ENCODE data around the gene ABCD4. TPM values are rescaled to one million over a fixed set of nuclear protein-coding genes. Genes with fewer than 3 reads are reported as not detected.

The ABCD4 gene
- total RNA-seq, 1 donor from 2014 or later = 113 TPM

DNA sequence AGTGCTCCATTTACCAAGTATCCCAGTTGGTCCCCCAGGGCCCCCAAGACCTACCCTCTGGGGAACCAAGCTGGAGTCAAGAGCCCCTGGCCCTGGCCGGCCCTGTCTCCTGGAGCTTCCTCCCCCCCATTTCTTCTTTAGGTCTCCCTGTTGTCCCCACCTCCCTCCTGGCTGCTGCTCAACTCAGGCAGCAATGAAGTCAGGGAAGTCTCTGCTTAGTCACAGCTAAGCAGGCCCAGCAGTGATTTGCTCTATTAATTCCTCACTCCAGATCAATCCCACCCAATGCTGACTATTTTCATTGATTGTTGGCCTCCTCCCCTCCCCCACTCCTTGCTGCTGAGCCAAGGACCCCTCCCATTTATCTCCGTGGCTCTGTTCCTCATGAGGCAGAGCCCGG is 35.1 kb downstream of the ABCD4 start:
- Mint-ChIP-seq H3K27me3 (ENCODE audit: low read depth) (peaks cover 7% of the 10 kb centered on the region), H3K27ac (no peak overlapping the region), H3K36me3 (no peaks in the 10 kb centered on the region), H3K4me1 (no peaks in the 10 kb centered on the region), H3K9me3 (no peaks in the 10 kb centered on the region), H3K4me3 (no peak overlapping the region)
- no peak for DNase-seq (ENCODE audit: low spot score in 2 of 2, unreplicated experiment in 2 of 2)
- TF ChIP-seq, protein P1, sequence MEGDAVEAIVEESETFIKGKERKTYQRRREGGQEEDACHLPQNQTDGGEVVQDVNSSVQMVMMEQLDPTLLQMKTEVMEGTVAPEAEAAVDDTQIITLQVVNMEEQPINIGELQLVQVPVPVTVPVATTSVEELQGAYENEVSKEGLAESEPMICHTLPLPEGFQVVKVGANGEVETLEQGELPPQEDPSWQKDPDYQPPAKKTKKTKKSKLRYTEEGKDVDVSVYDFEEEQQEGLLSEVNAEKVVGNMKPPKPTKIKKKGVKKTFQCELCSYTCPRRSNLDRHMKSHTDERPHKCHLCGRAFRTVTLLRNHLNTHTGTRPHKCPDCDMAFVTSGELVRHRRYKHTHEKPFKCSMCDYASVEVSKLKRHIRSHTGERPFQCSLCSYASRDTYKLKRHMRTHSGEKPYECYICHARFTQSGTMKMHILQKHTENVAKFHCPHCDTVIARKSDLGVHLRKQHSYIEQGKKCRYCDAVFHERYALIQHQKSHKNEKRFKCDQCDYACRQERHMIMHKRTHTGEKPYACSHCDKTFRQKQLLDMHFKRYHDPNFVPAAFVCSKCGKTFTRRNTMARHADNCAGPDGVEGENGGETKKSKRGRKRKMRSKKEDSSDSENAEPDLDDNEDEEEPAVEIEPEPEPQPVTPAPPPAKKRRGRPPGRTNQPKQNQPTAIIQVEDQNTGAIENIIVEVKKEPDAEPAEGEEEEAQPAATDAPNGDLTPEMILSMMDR (IDR thresholded peaks at IDR 0.05; ENCODE audit: unreplicated experiment) = no peak

DNA sequence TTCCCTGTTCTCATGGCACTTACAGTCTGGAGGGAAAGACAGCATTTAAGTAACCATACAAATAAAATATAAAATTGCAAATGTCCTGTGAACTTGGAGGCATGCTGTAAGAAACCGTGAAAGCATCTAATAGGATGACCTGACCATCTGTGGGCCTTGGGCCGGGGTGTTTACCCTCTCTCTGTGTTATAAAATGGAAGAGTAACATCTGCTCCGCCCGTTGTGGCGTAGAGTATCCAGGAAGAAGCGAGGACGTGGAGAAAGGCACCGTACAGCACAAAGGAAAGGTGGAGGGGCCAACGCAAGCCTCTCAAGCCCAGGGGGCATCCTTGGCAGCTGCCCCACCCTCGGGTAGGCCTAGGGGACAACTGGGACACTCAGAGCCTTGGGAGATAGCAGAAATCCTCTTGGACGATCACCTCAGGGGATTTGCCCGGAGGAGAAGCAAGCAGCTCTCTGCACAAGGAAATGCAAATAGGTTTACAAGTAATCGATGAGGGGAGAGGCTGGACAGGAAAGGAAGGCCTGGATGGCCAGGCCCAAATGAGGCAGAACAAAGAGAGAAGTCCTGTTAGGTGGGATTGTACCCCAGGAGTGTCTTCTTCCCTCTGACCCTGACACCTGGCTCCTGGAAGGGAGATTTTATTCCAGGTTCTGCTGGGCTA is 37.3 kb downstream of the ABCD4 start:
- TF ChIP-seq, protein P1 (IDR thresholded peaks at IDR 0.05; ENCODE audit: unreplicated experiment) = no peak
- no peak overlapping the region for H3K4me3 Mint-ChIP-seq
- no peak overlapping the region for H3K27ac Mint-ChIP-seq
- H3K36me3 Mint-ChIP-seq = no peaks in the 10 kb centered on the region
- peaks cover 3% of the 10 kb centered on the region for H3K4me1 Mint-ChIP-seq
- H3K27me3 Mint-ChIP-seq (ENCODE audit: low read depth) = peaks cover 6% of the 10 kb centered on the region
- H3K9me3 Mint-ChIP-seq = no peaks in the 10 kb centered on the region
- DNase-seq (ENCODE audit: low spot score in 2 of 2, unreplicated experiment in 2 of 2) = no peak

DNA sequence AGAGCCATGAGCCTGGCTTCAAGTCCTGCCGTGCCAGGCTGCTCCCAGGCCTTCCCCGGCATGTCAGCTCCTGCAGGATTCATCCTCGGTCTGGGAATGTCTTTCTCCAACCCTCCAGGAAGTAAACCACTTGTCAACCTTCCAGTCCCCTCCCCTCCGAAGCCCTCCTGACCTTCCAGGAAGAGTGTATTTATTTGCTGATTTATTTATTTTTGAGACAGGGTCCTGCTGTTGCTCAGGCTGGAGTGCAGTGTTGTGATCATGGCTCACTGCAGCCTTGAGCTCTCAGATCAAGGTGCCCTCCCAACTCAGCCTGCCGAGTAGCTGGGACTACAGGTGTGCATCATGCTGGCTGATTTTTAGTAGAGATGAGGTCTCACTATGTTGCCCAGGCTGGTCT is 38.8 kb downstream of the ABCD4 start:
- peaks cover 3% of the 10 kb centered on the region for H3K4me1 Mint-ChIP-seq
- TF ChIP-seq, protein P1 (IDR thresholded peaks at IDR 0.05; ENCODE audit: unreplicated experiment) = no peak
- no peaks in the 10 kb centered on the region for H3K36me3 Mint-ChIP-seq
- peaks cover 21% of the 10 kb centered on the region for H3K27me3 Mint-ChIP-seq (ENCODE audit: low read depth)
- no peak overlapping the region for H3K27ac Mint-ChIP-seq
- no peaks in the 10 kb centered on the region for H3K9me3 Mint-ChIP-seq
- no peak for DNase-seq (ENCODE audit: low spot score in 2 of 2, unreplicated experiment in 2 of 2)
- H3K4me3 Mint-ChIP-seq = no peak overlapping the region

DNA sequence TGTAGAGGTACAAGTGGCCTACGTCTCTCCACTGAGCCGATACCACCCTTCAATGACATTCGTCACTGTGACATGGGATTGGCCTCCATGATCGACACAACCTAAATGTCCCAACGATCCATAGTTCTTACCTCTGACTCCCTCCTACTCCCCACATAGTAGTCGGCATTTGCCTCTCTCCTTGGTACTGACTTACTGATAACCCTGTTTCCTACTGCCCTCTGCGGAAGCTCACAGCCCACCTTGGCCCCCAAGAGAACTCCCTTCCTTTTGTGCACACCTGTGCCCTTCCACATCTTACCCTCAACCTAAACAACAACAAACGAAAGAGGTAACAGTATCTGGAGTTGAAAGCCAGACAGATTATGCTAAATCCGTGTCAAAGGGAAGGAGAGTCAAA is 39.6 kb downstream of the ABCD4 start:
- H3K27ac Mint-ChIP-seq = no peak overlapping the region
- no peak overlapping the region for H3K4me3 Mint-ChIP-seq
- TF ChIP-seq, protein P1 (IDR thresholded peaks at IDR 0.05; ENCODE audit: unreplicated experiment) = no peak
- no peaks in the 10 kb centered on the region for H3K36me3 Mint-ChIP-seq
- H3K4me1 Mint-ChIP-seq = peaks cover 3% of the 10 kb centered on the region
- peaks cover 27% of the 10 kb centered on the region for H3K27me3 Mint-ChIP-seq (ENCODE audit: low read depth)
- H3K9me3 Mint-ChIP-seq = no peaks in the 10 kb centered on the region
- DNase-seq (ENCODE audit: low spot score in 2 of 2, unreplicated experiment in 2 of 2) = no peak

DNA sequence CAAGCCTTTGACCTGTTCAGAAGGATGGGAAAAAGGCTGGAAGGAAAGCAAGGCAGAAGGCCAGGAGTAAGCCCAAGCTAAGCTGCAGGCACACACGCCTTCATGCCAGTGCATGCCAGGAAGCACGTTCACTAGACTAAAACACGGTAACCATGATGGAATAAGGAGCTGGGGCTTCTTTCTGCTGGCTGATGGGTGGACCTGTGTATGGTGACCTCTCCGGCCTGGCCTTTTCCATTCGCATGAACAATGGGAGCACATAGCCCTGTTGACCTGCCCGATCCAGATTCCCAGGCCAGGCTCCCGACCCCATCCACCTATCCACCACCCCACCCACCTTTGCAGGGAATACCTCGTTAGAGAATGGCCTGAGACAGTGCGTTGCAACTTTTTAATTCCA is 40.7 kb downstream of the ABCD4 start:
- H3K27me3 Mint-ChIP-seq (ENCODE audit: low read depth) = peaks cover 32% of the 10 kb centered on the region
- H3K36me3 Mint-ChIP-seq = no peaks in the 10 kb centered on the region
- TF ChIP-seq, protein P1 (IDR thresholded peaks at IDR 0.05; ENCODE audit: unreplicated experiment) = no peak
- DNase-seq (ENCODE audit: low spot score in 2 of 2, unreplicated experiment in 2 of 2) = no peak
- no peak overlapping the region for H3K27ac Mint-ChIP-seq
- H3K9me3 Mint-ChIP-seq = no peaks in the 10 kb centered on the region
- H3K4me3 Mint-ChIP-seq = no peak overlapping the region
- H3K4me1 Mint-ChIP-seq = peaks cover 3% of the 10 kb centered on the region

All from mesothelial cell of epicardium (in vitro differentiated cells).